Measurements from ENCODE around the gene FARS2. TPM values are rescaled to one million over a fixed set of nuclear protein-coding genes. Genes with fewer than 3 reads are reported as not detected.

Gene FARS2
- total and polyA plus RNA-seq, 4 donors = 9.2 to 31.4 (median 19.4) TPM

GRCh38 chr6:5552243-5552642 is 290.9 kb downstream of the FARS2 start:
- ATAC-seq (ENCODE audit: insufficient read depth, low FRiP score) = no peak
- 95 to 98% methylated on average over 2 of the region's 2 CpGs for WGBS, 2 donors
- H3K4me1 ChIP-seq (ENCODE audit: control insufficient read depth in 5 of 5, insufficient read depth in 5 of 5, low read length in 5 of 5) = no peaks in the 10 kb centered on the region
- H3K9me3 ChIP-seq (ENCODE audit: control insufficient read depth in 4 of 4, insufficient read depth in 3 of 4, low read length in 3 of 4) = peaks cover 0 to 5% (median 0%) of the 10 kb centered on the region in 4 donors
- no peak overlapping the region for H3K9ac ChIP-seq (ENCODE audit: insufficient read depth in 1 of 2, low read length in 2 of 2)
- H3K27ac ChIP-seq (ENCODE audit: low read depth in 1 of 2, low read length in 1 of 2) = no peak overlapping the region
- no peak for DNase-seq
- no peak overlapping the region for H3K4me3 ChIP-seq
- H3K27me3 ChIP-seq (ENCODE audit: control insufficient read depth in 3 of 3, insufficient read depth in 3 of 3, low read length in 2 of 3) = no peaks in the 10 kb centered on the region
- no peak for TF ChIP-seq CTCF (IDR thresholded peaks at IDR 0.05; ENCODE audit: control extremely low read depth, extremely low read depth)
- peaks cover 0 to 4% (median 2%) of the 10 kb centered on the region in 4 donors for H3K36me3 ChIP-seq (ENCODE audit: control insufficient read depth in 4 of 4, insufficient read depth in 4 of 4, low read length in 4 of 4)

- no peak overlapping the region for H3K4me3 ChIP-seq
- TF ChIP-seq CTCF (IDR thresholded peaks at IDR 0.05; ENCODE audit: control extremely low read depth, extremely low read depth) = no peak
- H3K27ac ChIP-seq (ENCODE audit: low read depth in 1 of 2, low read length in 1 of 2) = no peak overlapping the region
- ATAC-seq (ENCODE audit: insufficient read depth, low FRiP score) (no peak), DNase-seq (peak in 1 of 3 donors; percentile 5)
- WGBS, 2 donors = 57 to 70% methylated on average over 4 of the region's 4 CpGs
- peaks cover 0 to 3% (median 0%) of the 10 kb centered on the region in 4 donors for H3K9me3 ChIP-seq (ENCODE audit: control insufficient read depth in 4 of 4, insufficient read depth in 3 of 4, low read length in 3 of 4)
- H3K36me3 ChIP-seq (ENCODE audit: control insufficient read depth in 4 of 4, insufficient read depth in 4 of 4, low read length in 4 of 4) = no peaks in the 10 kb centered on the region
- no peak overlapping the region for H3K9ac ChIP-seq (ENCODE audit: insufficient read depth in 1 of 2, low read length in 2 of 2)
- no peaks in the 10 kb centered on the region for H3K27me3 ChIP-seq (ENCODE audit: control insufficient read depth in 3 of 3, insufficient read depth in 3 of 3, low read length in 2 of 3)
- H3K4me1 ChIP-seq (ENCODE audit: control insufficient read depth in 5 of 5, insufficient read depth in 5 of 5, low read length in 5 of 5) = no peaks in the 10 kb centered on the region
Measured at GRCh38 chr6:5553767-5554166, 292.5 kb downstream of the FARS2 start.

GRCh38 chr6:5554226-5554625 is 292.9 kb downstream of the FARS2 start:
- TF ChIP-seq CTCF (IDR thresholded peaks at IDR 0.05; ENCODE audit: control extremely low read depth, extremely low read depth) = no peak
- Histone ChIP-seq H3K36me3 (ENCODE audit: control insufficient read depth in 4 of 4, insufficient read depth in 4 of 4, low read length in 4 of 4) (no peaks in the 10 kb centered on the region), H3K9me3 (ENCODE audit: control insufficient read depth in 4 of 4, insufficient read depth in 3 of 4, low read length in 3 of 4) (peaks cover 0 to 3% (median 0%) of the 10 kb centered on the region in 4 donors), H3K27me3 (ENCODE audit: control insufficient read depth in 3 of 3, insufficient read depth in 3 of 3, low read length in 2 of 3) (no peaks in the 10 kb centered on the region), H3K9ac (ENCODE audit: insufficient read depth in 1 of 2, low read length in 2 of 2) (no peak overlapping the region), H3K27ac (ENCODE audit: low read depth in 1 of 2, low read length in 1 of 2) (no peak overlapping the region), H3K4me3 (no peak overlapping the region), H3K4me1 (ENCODE audit: control insufficient read depth in 5 of 5, insufficient read depth in 5 of 5, low read length in 5 of 5) (no peaks in the 10 kb centered on the region)
- DNase-seq (no peak), ATAC-seq (ENCODE audit: insufficient read depth, low FRiP score) (no peak)
- WGBS, 2 donors = 77 to 81% methylated on average over 1 of the region's 1 CpG

GRCh38 chr6:5556011-5556410 is 294.7 kb downstream of the FARS2 start:
- Histone ChIP-seq H3K4me3 (no peak overlapping the region), H3K9ac (ENCODE audit: insufficient read depth in 1 of 2, low read length in 2 of 2) (no peak overlapping the region), H3K27ac (ENCODE audit: low read depth in 1 of 2, low read length in 1 of 2) (no peak overlapping the region), H3K9me3 (ENCODE audit: control insufficient read depth in 4 of 4, insufficient read depth in 3 of 4, low read length in 3 of 4) (no peaks in the 10 kb centered on the region), H3K4me1 (ENCODE audit: control insufficient read depth in 5 of 5, insufficient read depth in 5 of 5, low read length in 5 of 5) (no peaks in the 10 kb centered on the region), H3K36me3 (ENCODE audit: control insufficient read depth in 4 of 4, insufficient read depth in 4 of 4, low read length in 4 of 4) (no peaks in the 10 kb centered on the region), H3K27me3 (ENCODE audit: control insufficient read depth in 3 of 3, insufficient read depth in 3 of 3, low read length in 2 of 3) (no peaks in the 10 kb centered on the region)
- DNase-seq = no peak
- 98 to 99% methylated on average over 7 of the region's 7 CpGs for WGBS, 2 donors
- no peak for TF ChIP-seq CTCF (IDR thresholded peaks at IDR 0.05; ENCODE audit: control extremely low read depth, extremely low read depth)
- no peak for ATAC-seq (ENCODE audit: insufficient read depth, low FRiP score)
